Measurements from ENCODE around the gene ARF3.

GRCh38 chr12:48961331-48961730, 4.0 kb upstream of the ARF3 start:
- TF ChIP-seq CTCF (conservative IDR thresholded peaks at IDR 0.05 in 1 of 2, IDR thresholded peaks at IDR 0.05 in 1 of 2; ENCODE audit: low read depth in 1 of 2, low read length in 2 of 2) (no peak), EZH2 (IDR thresholded peaks at IDR 0.05; ENCODE audit: low read length, missing control alignments) (no peak)
